ENCODE measurements around the gene FOCAD.

DNA sequence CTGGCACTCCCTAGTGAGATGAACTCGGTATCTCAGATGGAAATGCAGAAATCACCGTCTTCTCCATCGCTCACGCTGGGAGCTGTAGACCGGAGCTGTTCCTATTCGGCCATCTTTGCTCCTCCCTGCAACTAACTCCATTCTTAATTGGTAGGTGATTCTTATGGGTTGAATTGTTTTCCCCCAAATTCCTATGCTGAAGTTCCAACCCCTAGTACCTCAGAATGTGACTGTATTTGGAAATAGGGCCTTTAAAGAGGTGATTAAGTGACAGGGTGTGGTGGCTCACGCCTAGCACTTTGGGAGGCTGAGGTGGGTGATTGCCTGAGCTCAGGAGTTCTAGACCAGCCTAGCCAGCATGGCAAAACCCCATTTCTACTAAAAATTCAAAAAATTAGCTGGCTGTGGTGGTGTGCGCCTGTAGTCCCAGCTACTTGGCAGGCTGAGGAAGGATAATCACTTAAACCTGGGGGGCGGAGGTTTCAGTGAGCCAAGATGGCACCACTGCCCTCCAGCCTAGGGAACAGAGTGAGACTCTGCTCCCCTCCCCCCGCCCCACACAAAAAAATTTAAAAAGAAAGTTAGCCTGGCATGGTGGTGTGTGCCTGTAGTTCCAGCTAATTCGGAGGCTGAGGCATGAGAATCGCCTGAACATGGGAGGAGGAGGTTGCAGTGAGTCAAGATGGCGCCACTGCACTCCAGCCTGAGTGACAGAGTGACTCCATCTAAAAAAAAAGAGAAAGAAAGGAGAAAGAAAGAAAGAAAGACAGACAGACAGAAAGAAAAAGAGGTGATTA is 25.2 kb upstream of the FOCAD start:
- TF ChIP-seq CTCF (conservative IDR thresholded peaks at IDR 0.05; ENCODE audit: low read depth, low read length) (no peak), EZH2 (IDR thresholded peaks at IDR 0.05; ENCODE audit: borderline replicate concordance, low read depth, low read length, poor library complexity, severe bottlenecking) (no peak)
